HG03135 (cell line): ENCODE data around the gene CD2.

Experiments
- ATAC-seq: cut with Tn5 transposase; IDR thresholded peaks from one replicate; pipeline ENCODE4 v1.9.1; 2021; ENCODE audit warnings: mild to moderate bottlenecking, moderate library complexity; ENCODE audit not compliant: unreplicated experiment

CD2 gene

GRCh38 chr1:116817582-116818064 is 63.4 kb downstream of the CD2 start:
- ATAC-seq = no peak
